GM23338 (cell line): ENCODE results near the gene BEND7. TPM values are rescaled to one million over a fixed set of nuclear protein-coding genes. Genes with fewer than 3 reads are reported as not detected.
A peak's percentile ranks its signal among the peaks of the same experiment; 100 is the strongest.

ENCODE experiments used
- ATAC-seq: fragments of 200-7000 bp; cut with Tn5 transposase; 3 replicates; pipeline ENCODE4 v1.9.1; 2020
- DNase-seq: peaks from one replicate; pipeline ENCODE4 v3.0.0-alpha.2; 2015; ENCODE audit warnings: low spot score
- H2AFZ ChIP-seq: fragments of 200-600 bp; sonication (generic); 2 replicates; pipeline ENCODE4 v1.8.0; 2016; ENCODE audit warnings: antibody characterized with exemption, mild to moderate bottlenecking, moderate library complexity
- H3F3A ChIP-seq: fragments of 200-600 bp; sonication (generic); replicated peaks from 2 replicates; pipeline ENCODE4 v1.8.0; 2017; ENCODE audit warnings: antibody characterized with exemption, mixed run types, low read depth
- H3K27ac ChIP-seq: fragments of 200-600 bp; sonication (generic); 2 replicates; pipeline ENCODE4 v1.6.1; 2016; ENCODE audit warnings: low read depth
- H3K27me3 ChIP-seq: fragments of 200-600 bp; sonication (generic); 2 replicates; pipeline ENCODE4 v1.8.0; 2016; ENCODE audit warnings: mild to moderate bottlenecking, mixed run types, moderate library complexity; ENCODE audit not compliant: insufficient read depth
- H3K36me3 ChIP-seq: fragments of 200-600 bp; sonication (generic); 2 replicates; pipeline ENCODE4 v1.8.0; 2016; ENCODE audit warnings: mild to moderate bottlenecking; ENCODE audit not compliant: insufficient read depth
- H3K4me1 ChIP-seq: fragments of 200-600 bp; sonication (generic); 2 replicates; pipeline ENCODE4 v1.8.0; 2016; ENCODE audit warnings: mild to moderate bottlenecking, moderate library complexity; ENCODE audit not compliant: insufficient read depth
- H3K4me2 ChIP-seq: fragments of 200-600 bp; sonication (generic); 2 replicates; pipeline ENCODE4 v1.7.1; 2017; ENCODE audit warnings: mixed run types
- H3K4me3 ChIP-seq: fragments of 200-600 bp; sonication (generic); 2 replicates; pipeline ENCODE4 v1.6.1; 2016; ENCODE audit warnings: mixed run types
- H3K79me2 ChIP-seq: fragments of 200-600 bp; sonication (generic); replicated peaks from 2 replicates; pipeline ENCODE4 v1.8.0; 2017; ENCODE audit warnings: mild to moderate bottlenecking; ENCODE audit not compliant: insufficient read depth
- H3K9me2 ChIP-seq: fragments of 200-600 bp; sonication (generic); 2 replicates; pipeline ENCODE4 v1.8.0; 2017; ENCODE audit not compliant: insufficient read depth
- H4K20me1 ChIP-seq: fragments of 200-600 bp; sonication (generic); replicated peaks from 2 replicates; pipeline ENCODE4 v1.8.0; 2017; ENCODE audit warnings: mild to moderate bottlenecking; ENCODE audit not compliant: insufficient read depth
- H3K27ac Mint-ChIP-seq: 2 replicates; pipeline ENCODE4 v1.8.0; 2020; ENCODE audit warnings: inconsistent platforms, mild to moderate bottlenecking, moderate library complexity, mixed read lengths
- H3K27me3 Mint-ChIP-seq: 3 replicates; pipeline ENCODE4 v1.8.0; 2022; ENCODE audit warnings: low read depth, mild to moderate bottlenecking, moderate library complexity, mixed read lengths, inconsistent platforms; ENCODE audit not compliant: insufficient read depth, poor library complexity
- H3K36me3 Mint-ChIP-seq: 3 replicates; pipeline ENCODE4 v1.8.0; 2021; ENCODE audit warnings: low read depth, mild to moderate bottlenecking, inconsistent platforms, moderate library complexity, mixed read lengths
- H3K4me1 Mint-ChIP-seq: 3 replicates; pipeline ENCODE4 v1.8.0; 2020; ENCODE audit warnings: mild to moderate bottlenecking, inconsistent platforms, mixed read lengths
- H3K4me3 Mint-ChIP-seq: 3 replicates; pipeline ENCODE4 v1.8.0; 2021; ENCODE audit warnings: moderate library complexity, mild to moderate bottlenecking, inconsistent platforms, mixed read lengths
- H3K9me3 Mint-ChIP-seq: 3 replicates; pipeline ENCODE4 v1.8.0; 2020; ENCODE audit warnings: moderate library complexity, mild to moderate bottlenecking, inconsistent platforms, mixed read lengths
- CREB1 ChIP-seq: fragments of 250-450 bp; sonication (Bioruptor Pico); IDR thresholded peaks from 2 replicates; pipeline ENCODE4 v1.5.0; 2020; ENCODE audit warnings: low read depth, mild to moderate bottlenecking, moderate library complexity
- EZH2 ChIP-seq: fragments of 200-600 bp; sonication (generic); IDR thresholded peaks from one replicate; pipeline ENCODE4 v1.8.0; 2017; ENCODE audit warnings: antibody characterized with exemption, mild to moderate bottlenecking, low read depth; ENCODE audit not compliant: unreplicated experiment
- JUNB ChIP-seq: IDR thresholded peaks from one replicate; pipeline ENCODE4 v1.6.1; 2016; ENCODE audit warnings: antibody characterized with exemption; ENCODE audit not compliant: unreplicated experiment
- NANOG ChIP-seq: IDR thresholded peaks from 2 replicates; pipeline ENCODE4 v1.6.1; 2016; ENCODE audit warnings: antibody characterized with exemption, borderline replicate concordance
- ZNF114 ChIP-seq: fragments of 250-450 bp; sonication (Bioruptor Pico); IDR thresholded peaks from 2 replicates; pipeline ENCODE4 v1.5.0; 2020; ENCODE audit warnings: mild to moderate bottlenecking, moderate library complexity
- polyA plus RNA-seq: library from polyadenylated mRNA; unstranded; fragments of >200 nt; fragmentation: Nextera tagmentation; extraction: Ambion mirVana; gene quantifications from 2 replicates; pipeline ENCODE4 v1.2.1, GENCODE V29; 2016
- total RNA-seq: library from RNA; depleted of rRNA; stranded (reverse); fragments of >200 nt; shearing (Covaris generic); gene quantifications from 2 replicates; pipeline ENCODE4 v1.2.3, GENCODE V29; 2014
- TF ChIP-seq, protein P1 (sequence below): IDR thresholded peaks from 2 replicates; pipeline ENCODE4 v1.6.1; 2016; ENCODE audit warnings: antibody characterized with exemption

Gene BEND7
- total and polyA plus RNA-seq, 2 experiments from 2014 or later = 3.1 to 9.6 TPM

DNA sequence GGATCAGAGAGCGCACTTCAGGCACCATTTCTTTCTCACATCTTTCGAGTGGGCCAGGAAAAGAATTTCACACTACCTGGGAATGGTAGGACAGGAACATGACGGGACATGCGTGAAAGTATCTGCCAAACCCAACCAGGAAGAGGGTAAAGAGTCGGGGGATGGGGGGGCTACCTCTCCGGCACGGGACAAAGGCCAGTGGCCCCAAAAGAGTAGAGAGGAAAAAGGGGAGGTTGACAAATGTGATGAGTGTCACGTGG, 830 bp upstream of the BEND7 start:
- peak overlapping the region; percentile 92 for H3K4me2 ChIP-seq
- no peaks in the 10 kb centered on the region; the same call in 1 of the 2 replicates for H4K20me1 ChIP-seq
- H3K27me3 Mint-ChIP-seq = peaks cover 24% of the 10 kb centered on the region
- TF ChIP-seq CREB1 = no peak
- peak overlapping the region; percentile 78 for H3K4me3 ChIP-seq
- H3K79me2 ChIP-seq = no peaks in the 10 kb centered on the region
- H3K4me1 ChIP-seq = peaks cover 24% of the 10 kb centered on the region
- H3K27me3 ChIP-seq = peaks cover 59% of the 10 kb centered on the region
- H3F3A ChIP-seq = no peaks in the 10 kb centered on the region; the same call in 1 of the 2 replicates
- no peaks in the 10 kb centered on the region for H3K36me3 Mint-ChIP-seq
- DNase-seq (peak; percentile 16), ATAC-seq (no peak)
- H3K4me1 Mint-ChIP-seq = peaks cover 26% of the 10 kb centered on the region
- H3K9me3 Mint-ChIP-seq = peaks cover 4% of the 10 kb centered on the region; the same call in 1 of the 3 replicates
- H2AFZ ChIP-seq = peak overlapping the region; percentile 97
- no peaks in the 10 kb centered on the region for H3K36me3 ChIP-seq
- H3K27ac Mint-ChIP-seq = no peak overlapping the region; the same call in 1 of the 2 replicates
- H3K4me3 Mint-ChIP-seq = peak overlapping the region; percentile 74
- H3K27ac ChIP-seq = no peak overlapping the region
- no peaks in the 10 kb centered on the region for H3K9me2 ChIP-seq

DNA sequence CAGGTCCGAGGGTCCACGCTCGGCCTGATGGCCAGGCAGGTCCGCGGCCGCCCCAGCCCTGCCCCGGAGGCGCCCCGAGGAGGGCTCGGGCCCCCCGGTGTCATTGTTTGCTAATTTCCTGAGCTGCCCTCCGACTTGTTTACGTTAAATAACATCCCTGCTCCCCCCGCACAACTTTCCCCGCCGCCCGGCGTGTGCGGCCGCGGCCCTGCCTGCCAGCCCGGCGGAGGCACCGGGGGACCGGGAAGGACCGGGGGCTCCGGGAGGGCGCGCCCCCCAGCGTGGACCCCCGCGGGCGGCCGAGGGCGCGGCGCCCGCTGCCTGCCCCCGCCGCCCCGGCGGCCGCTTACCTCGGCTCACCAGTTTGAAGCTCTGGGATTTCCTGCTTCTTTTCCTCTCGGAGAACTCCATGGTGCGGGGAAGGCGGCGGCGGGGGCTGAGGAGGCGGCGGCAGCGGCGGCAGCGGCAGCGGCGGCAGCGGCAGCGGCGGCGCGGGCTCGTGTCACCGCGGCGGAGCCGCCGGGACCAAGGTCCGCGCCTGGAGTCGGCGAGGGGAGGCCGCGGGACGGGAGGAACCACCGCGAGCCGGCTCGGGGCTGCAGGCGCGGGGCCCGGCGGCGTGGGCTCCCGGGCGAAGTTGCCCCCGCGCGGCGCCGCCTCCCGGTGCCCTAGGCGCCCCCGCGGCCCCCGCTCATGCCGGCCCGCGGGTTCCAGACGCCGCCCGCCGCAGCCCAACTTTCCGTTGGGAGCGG, 515 bp downstream of the BEND7 start:
- Histone ChIP-seq H3K36me3 (no peaks in the 10 kb centered on the region), H3K4me1 (peaks cover 24% of the 10 kb centered on the region), H3K27ac (no peak overlapping the region), H3K27me3 (peaks cover 59% of the 10 kb centered on the region), H3K79me2 (no peaks in the 10 kb centered on the region), H2AFZ (no peak overlapping the region; the same call in 1 of the 2 replicates), H4K20me1 (no peaks in the 10 kb centered on the region; the same call in 1 of the 2 replicates), H3K4me2 (peak overlapping the region; percentile 87), H3K4me3 (peak overlapping the region; percentile 66), H3F3A (no peaks in the 10 kb centered on the region; the same call in 1 of the 2 replicates), H3K9me2 (no peaks in the 10 kb centered on the region)
- Mint-ChIP-seq H3K4me1 (peaks cover 26% of the 10 kb centered on the region), H3K4me3 (peak overlapping the region; percentile 78), H3K9me3 (peaks cover 4% of the 10 kb centered on the region; the same call in 1 of the 3 replicates), H3K36me3 (no peaks in the 10 kb centered on the region), H3K27ac (no peak overlapping the region), H3K27me3 (peaks cover 24% of the 10 kb centered on the region)
- ATAC-seq = peak; percentile 17; the same call in 2 of the 3 replicates
- DNase-seq = peak; percentile 49
- TF ChIP-seq, protein P1, sequence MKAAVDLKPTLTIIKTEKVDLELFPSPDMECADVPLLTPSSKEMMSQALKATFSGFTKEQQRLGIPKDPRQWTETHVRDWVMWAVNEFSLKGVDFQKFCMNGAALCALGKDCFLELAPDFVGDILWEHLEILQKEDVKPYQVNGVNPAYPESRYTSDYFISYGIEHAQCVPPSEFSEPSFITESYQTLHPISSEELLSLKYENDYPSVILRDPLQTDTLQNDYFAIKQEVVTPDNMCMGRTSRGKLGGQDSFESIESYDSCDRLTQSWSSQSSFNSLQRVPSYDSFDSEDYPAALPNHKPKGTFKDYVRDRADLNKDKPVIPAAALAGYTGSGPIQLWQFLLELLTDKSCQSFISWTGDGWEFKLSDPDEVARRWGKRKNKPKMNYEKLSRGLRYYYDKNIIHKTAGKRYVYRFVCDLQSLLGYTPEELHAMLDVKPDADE = no peak
- TF ChIP-seq ZNF114 (CRISPR knock-in tag) (no peak), JUNB (no peak), EZH2 (peak; percentile 2)

DNA sequence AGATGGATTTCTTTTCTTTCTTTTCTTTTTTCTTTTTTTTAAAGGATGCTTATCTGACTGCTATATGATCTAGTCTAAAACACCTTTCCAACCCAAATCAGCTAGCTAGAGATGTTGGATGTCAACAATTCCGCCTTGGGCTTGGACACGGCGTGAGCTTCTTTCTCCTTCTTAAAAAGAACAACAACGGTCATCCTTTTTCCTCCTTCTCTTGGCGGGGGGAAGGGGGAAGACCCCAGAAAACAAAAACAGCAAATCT, 1.0 kb downstream of the BEND7 start:
- Mint-ChIP-seq H3K4me3 (peak overlapping the region; percentile 78), H3K27ac (no peak overlapping the region), H3K27me3 (peaks cover 24% of the 10 kb centered on the region), H3K4me1 (peaks cover 26% of the 10 kb centered on the region), H3K36me3 (no peaks in the 10 kb centered on the region), H3K9me3 (peaks cover 4% of the 10 kb centered on the region; the same call in 1 of the 3 replicates)
- DNase-seq = no peak
- no peaks in the 10 kb centered on the region for H3K79me2 ChIP-seq
- no peaks in the 10 kb centered on the region; the same call in 1 of the 2 replicates for H3F3A ChIP-seq
- peak overlapping the region; percentile 87 for H3K4me2 ChIP-seq
- no peaks in the 10 kb centered on the region; the same call in 1 of the 2 replicates for H4K20me1 ChIP-seq
- no peak overlapping the region; the same call in 1 of the 2 replicates for H2AFZ ChIP-seq
- ATAC-seq = no peak
- no peak overlapping the region for H3K27ac ChIP-seq
- H3K36me3 ChIP-seq = no peaks in the 10 kb centered on the region
- peaks cover 24% of the 10 kb centered on the region for H3K4me1 ChIP-seq
- H3K27me3 ChIP-seq = peaks cover 59% of the 10 kb centered on the region
- TF ChIP-seq CREB1 = no peak
- TF ChIP-seq NANOG = no peak
- TF ChIP-seq JUNB = no peak
- TF ChIP-seq EZH2 = peak; percentile 63
- no peaks in the 10 kb centered on the region for H3K9me2 ChIP-seq
- H3K4me3 ChIP-seq = peak overlapping the region; percentile 66
